K562 (cell line): Measurements from ENCODE around the gene KEL. TPM values are rescaled to one million over a fixed set of nuclear protein-coding genes. Genes with fewer than 3 reads are reported as not detected.

ENCODE experiments used
- ATAC-seq: fragments of 200-7000 bp; cut with Tn5 transposase; 3 replicates; pipeline ENCODE4 v1.9.1; 2020; ENCODE audit warnings: moderate library complexity
- BruUV-seq: library from RNA; stranded (reverse); fragments of 400-500 nt; replicated peaks from 2 replicates; lab custom pipeline; 2021; lab: Mats Ljungman, UMichigan
- CTCF ChIA-PET: fragments of 300-600 bp; formaldehyde crosslinking; extraction: SDS; loops from one replicate; lab custom pipeline; 2021; ENCODE audit warnings: low intra/inter-chr PET ratio; lab: Yijun Ruan, JAX
- POLR2A ChIA-PET: fragments of 300-600, 350-650 bp; sonication (Branson Sonifier 250); formaldehyde crosslinking; extraction: SDS; loops from one replicate; lab custom pipeline; 2021; ENCODE audit warnings: antibody characterized with exemption, inconsistent platforms; lab: Yijun Ruan, JAX
- DNase-seq, 4 experiments: peaks; one replicate each; pipeline versions ENCODE4 v3.0.0 to v3.0.0-alpha.2; 2011 to 2018; ENCODE audit warnings: low spot score in 3 of 4, mixed read lengths in 3 of 4; ENCODE audit errors: extremely low read depth in 1 of 4
- FAIRE-seq: peaks from 2 replicates; lab custom pipeline; 2011; peaks lifted over from hg19 to GRCh38; lab: Jason Lieb, UNC
- H2AFZ ChIP-seq: 2 replicates; pipeline ENCODE4 v1.6.0; 2011; ENCODE audit warnings: low read depth, low read length, control low read depth, inconsistent platforms
- H3K27ac ChIP-seq: fragments of 200-600 bp; 3 replicates; pipeline ENCODE4 v1.8.0; 2011; ENCODE audit warnings: low read depth, mild to moderate bottlenecking, control low read depth, inconsistent platforms, low read length, moderate library complexity, mixed read lengths; ENCODE audit errors: extremely low read depth
- H3K27me3 ChIP-seq, 2 experiments: fragments of 300-600 bp in 1 of 2; 2 replicates in 1 of 2; 3 replicates in 1 of 2; pipeline versions ENCODE4 v1.6.0 to v1.8.0; 2011; ENCODE audit warnings: inconsistent platforms in 2 of 2, low read length in 2 of 2, mild to moderate bottlenecking in 1 of 2, mixed read lengths in 1 of 2, moderate library complexity in 1 of 2; ENCODE audit not compliant: control insufficient read depth in 2 of 2, insufficient read depth in 2 of 2
- H3K36me3 ChIP-seq: fragments of 300-600 bp; 3 replicates; pipeline ENCODE4 v1.8.0; 2011; ENCODE audit warnings: mild to moderate bottlenecking, low read length, inconsistent platforms; ENCODE audit not compliant: control insufficient read depth, insufficient read depth
- H3K4me1 ChIP-seq, 2 experiments: fragments of 200-600 bp in 1 of 2; replicated peaks in 1 of 2; 2 replicates in 1 of 2; 3 replicates in 1 of 2; pipeline versions ENCODE4 v1.5.1 to v1.8.0; 2011; ENCODE audit warnings: inconsistent platforms in 2 of 2, low read length in 2 of 2, mild to moderate bottlenecking in 1 of 2, mixed read lengths in 1 of 2, moderate library complexity in 1 of 2; ENCODE audit not compliant: control insufficient read depth in 2 of 2, insufficient read depth in 2 of 2
- H3K4me2 ChIP-seq: 2 replicates; pipeline ENCODE4 v1.6.1; 2011; ENCODE audit warnings: low read length, control low read depth, inconsistent platforms, mixed read lengths; ENCODE audit not compliant: insufficient read depth
- H3K4me3 ChIP-seq: fragments of 200-600 bp; sonication (generic), shearing (Covaris generic); 2 replicates; pipeline ENCODE4 v1.5.1; 2016; ENCODE audit warnings: control low read depth, inconsistent platforms
- H3K79me2 ChIP-seq: fragments of 200-600 bp; 3 replicates; pipeline ENCODE4 v1.8.0; 2011; ENCODE audit warnings: low read length, inconsistent platforms; ENCODE audit not compliant: control insufficient read depth, insufficient read depth
- H3K9ac ChIP-seq, 2 experiments: 2 replicates each; pipeline versions ENCODE4 v1.6.0 to v1.6.1; 2011; ENCODE audit warnings: low read depth in 2 of 2, low read length in 2 of 2, control low read depth in 1 of 2, inconsistent platforms in 1 of 2, mild to moderate bottlenecking in 1 of 2, mixed read lengths in 1 of 2; ENCODE audit not compliant: insufficient read depth in 1 of 2
- H3K9me1 ChIP-seq: one replicate; pipeline ENCODE4 v1.6.0; 2011; ENCODE audit warnings: inconsistent platforms, mild to moderate bottlenecking, low read length, moderate library complexity; ENCODE audit not compliant: control insufficient read depth, insufficient read depth
- H3K9me3 ChIP-seq: replicated peaks from 2 replicates; pipeline ENCODE4 v1.5.1; 2011; ENCODE audit warnings: low read depth, low read length, inconsistent platforms; ENCODE audit not compliant: control insufficient read depth, insufficient read depth
- H4K20me1 ChIP-seq: replicated peaks from 2 replicates; pipeline ENCODE4 v1.6.1; 2011; ENCODE audit warnings: low read length, inconsistent platforms, mixed read lengths; ENCODE audit not compliant: control insufficient read depth, insufficient read depth
- GABPA ChIP-seq: fragments of 200-800 bp; sonication (Bioruptor generic); conservative IDR thresholded peaks from 2 replicates; pipeline ENCODE4 v1.6.1; 2016; ENCODE audit warnings: low read depth, missing genetic modification characterization, missing compliant biosample characterization
- WGBS: fragments of 100-300 bp; shearing (Covaris generic); methylation state at CpG from one replicate; pipeline ENCODE4 v1.1.6; 2016; ENCODE audit warnings: low coverage, mixed read lengths; ENCODE audit not compliant: insufficient coverage; ENCODE audit errors: missing lambda C conversion rate; 5-methylcytosine and 5-hydroxymethylcytosine counted together
- in situ Hi-C: fragments of 300-500 bp; cut with MboI; formaldehyde crosslinking; loops from 4 replicates; pipeline ENCODE4 v1.15.0; 2018; ENCODE audit warnings: inconsistent platforms, mixed read lengths
- intact Hi-C: fragments of 100-400 bp; cut with micrococcal nuclease; formaldehyde crosslinking; loops from 2 replicates; pipeline ENCODE4 v1.14.2; 2022
- polyA plus RNA-seq, 8 experiments: library from polyadenylated mRNA; depleted of rRNA in 4 of 8; stranded (reverse) in 5 of 8; unstranded in 3 of 8; fragments of >200 nt; fragmentation: Nextera tagmentation in 2 of 8; fragmentation: Illumina TruSeq in 1 of 8; extraction: Ambion mirVana in 2 of 8; extraction: Trizol in 1 of 8; gene quantifications; 2 replicates each; pipeline versions ENCODE4 v1.2.1 to v1.2.3, GENCODE V29; 2011 to 2014; ENCODE audit warnings: inconsistent platforms in 1 of 8, missing spikeins in 1 of 8
- total RNA-seq, 7 experiments: library from RNA; depleted of rRNA in 6 of 7; stranded (reverse); fragments of >200 nt in 6 of 7; fragmentation: Illumina TruSeq in 2 of 7; extraction: Trizol in 2 of 7; gene quantifications; 2 replicates each; pipeline versions ENCODE4 v1.2.1 to v1.2.3, GENCODE V29; 2011 to 2021; ENCODE audit warnings: low replicate concordance in 1 of 7
- TF ChIP-seq, protein P1 (sequence below): fragments of 250-450 bp; sonication (Bioruptor Pico); IDR thresholded peaks from 2 replicates; pipeline ENCODE4 v1.5.1; 2021; ENCODE audit warnings: mild to moderate bottlenecking

The KEL gene
- total and polyA plus RNA-seq, 9 of the 15 experiments (the other 6 are each of a cell fraction or from before 2014, with no cell fraction given) = 9.0 to 47.4 (median 22.2) TPM

DNA sequence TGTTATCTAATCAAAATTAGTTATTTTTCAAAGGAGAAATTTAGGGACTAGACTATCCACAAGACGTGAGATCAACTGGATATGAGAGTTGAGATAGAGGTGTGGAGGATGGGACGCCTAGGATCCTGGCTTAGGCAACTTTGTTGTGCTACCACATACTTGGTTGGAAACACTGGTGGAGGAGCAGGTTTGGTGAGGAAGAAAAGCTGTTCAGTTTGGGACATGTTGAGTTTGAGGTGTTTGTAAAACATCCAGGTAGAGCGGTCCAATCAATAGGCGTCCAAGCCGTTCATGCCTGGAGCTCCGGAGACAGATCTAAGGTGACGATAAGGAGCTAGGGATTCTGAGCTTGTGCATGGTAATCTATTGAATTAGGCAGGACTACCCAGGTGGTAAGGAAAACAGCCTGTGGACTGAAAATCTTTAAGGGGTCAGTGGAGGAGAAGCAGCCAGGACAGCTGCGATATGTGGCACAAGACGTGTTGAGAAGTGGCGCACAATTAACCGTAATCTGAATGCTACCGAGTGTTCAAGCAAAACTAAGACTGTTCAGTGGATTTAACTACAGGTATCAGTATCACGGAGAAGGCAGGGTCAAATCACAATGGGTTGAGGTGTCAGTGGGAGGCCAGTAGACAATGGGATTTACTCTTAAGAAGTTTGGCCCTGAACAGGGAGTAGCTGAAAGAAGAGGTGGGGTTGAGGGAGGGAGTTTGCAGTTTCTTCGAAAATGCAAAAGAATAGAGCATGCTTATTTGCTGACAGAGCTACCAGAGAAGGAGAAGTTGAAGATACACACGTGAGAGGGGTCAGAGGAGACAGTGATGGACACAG is 60.5 kb downstream of the KEL start:
- ATAC-seq (no peak), DNase-seq (no peak), FAIRE-seq (no peak)
- Histone ChIP-seq H3K4me3 (no peak overlapping the region), H3K9me1 (no peaks in the 10 kb centered on the region), H2AFZ (no peak overlapping the region), H3K27ac (no peak overlapping the region), H3K4me2 (no peak overlapping the region), H3K4me1 (no peaks in the 10 kb centered on the region), H3K9me3 (0 out of 2 replicates have a peak, but pooled peaks cover 3% of the 10 kb centered on the region), H3K27me3 (peaks cover 10 to 30% of the 10 kb centered on the region in 2 experiments; a peak in 4 of 5 replicates), H3K79me2 (no peaks in the 10 kb centered on the region), H3K36me3 (no peaks in the 10 kb centered on the region), H4K20me1 (peaks cover 3% of the 10 kb centered on the region; the same call in 1 of the 2 replicates)
- intact Hi-C loops (no loop called here), in situ Hi-C loops (no loop called here)
- BruUV-seq = no TSS peak
- POLR2A ChIA-PET = interaction anchor here (0.6 to 1.5 kb wide), 2 partner anchors 9 to 14 kb away, joined by 3 to 4 read pairs; no protein-coding TSS in a partner anchor
- WGBS = 14% methylated on average over 15 of the region's 15 CpGs
- CTCF ChIA-PET = no interaction called here
- no peak for TF ChIP-seq GABPA
- TF ChIP-seq, protein P1, sequence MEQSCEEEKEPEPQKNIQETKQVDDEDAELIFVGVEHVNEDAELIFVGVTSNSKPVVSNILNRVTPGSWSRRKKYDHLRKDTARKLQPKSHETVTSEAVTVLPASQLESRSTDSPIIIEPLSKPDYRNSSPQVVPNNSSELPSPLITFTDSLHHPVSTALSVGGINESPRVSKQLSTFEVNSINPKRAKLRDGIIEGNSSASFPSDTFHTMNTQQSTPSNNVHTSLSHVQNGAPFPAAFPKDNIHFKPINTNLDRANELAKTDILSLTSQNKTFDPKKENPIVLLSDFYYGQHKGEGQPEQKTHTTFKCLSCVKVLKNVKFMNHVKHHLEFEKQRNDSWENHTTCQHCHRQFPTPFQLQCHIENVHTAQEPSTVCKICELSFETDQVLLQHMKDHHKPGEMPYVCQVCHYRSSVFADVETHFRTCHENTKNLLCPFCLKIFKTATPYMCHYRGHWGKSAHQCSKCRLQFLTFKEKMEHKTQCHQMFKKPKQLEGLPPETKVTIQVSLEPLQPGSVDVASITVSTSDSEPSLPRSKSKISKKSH (CRISPR knock-in tag) = no peak
- TF ChIP-seq, all 486 proteins: peak for 0
- H3K9ac ChIP-seq = no peak overlapping the region
